HG03039 (cell line): ENCODE data around the gene SLC35F3.
A peak's percentile ranks its signal among the peaks of the same experiment; 100 is the strongest.
"Not testable (repeated sequence)": the region's sequence is repeated elsewhere in the genome, so short reads cannot be mapped to it uniquely, and the experiment has no call there.

Experiments
- ATAC-seq: cut with Tn5 transposase; IDR thresholded peaks from one replicate; pipeline ENCODE4 v1.9.1; 2021; ENCODE audit warnings: mild to moderate bottlenecking, moderate library complexity; ENCODE audit not compliant: unreplicated experiment

The SLC35F3 gene

GRCh38 chr1:234336359-234336758 lies 431.9 kb downstream of the SLC35F3 start:
- ATAC-seq: no peak

GRCh38 chr1:234337233-234337632 lies 432.8 kb downstream of the SLC35F3 start:
- ATAC-seq: no peak

GRCh38 chr1:234340528-234340927 lies 436.1 kb downstream of the SLC35F3 start:
- ATAC-seq: no peak

GRCh38 chr1:234342774-234343173 lies 438.3 kb downstream of the SLC35F3 start:
- ATAC-seq: no peak

GRCh38 chr1:234345237-234345636 lies 440.8 kb downstream of the SLC35F3 start:
- ATAC-seq: no peak

- no peak for ATAC-seq
Measured at GRCh38 chr1:234348964-234349363, 444.5 kb downstream of the SLC35F3 start.

GRCh38 chr1:234355782-234356510 lies 451.5 kb downstream of the SLC35F3 start:
- no peak for ATAC-seq

- not testable (repeated sequence) for ATAC-seq
Measured at GRCh38 chr1:234356615-234357269, 452.3 kb downstream of the SLC35F3 start.

- ATAC-seq: no peak
Measured at GRCh38 chr1:234357831-234358230, 453.4 kb downstream of the SLC35F3 start.

- no peak for ATAC-seq
Measured at GRCh38 chr1:234361102-234361603, 456.7 kb downstream of the SLC35F3 start.

GRCh38 chr1:234362558-234362957 lies 458.1 kb downstream of the SLC35F3 start:
- no peak for ATAC-seq

GRCh38 chr1:234368320-234369032 lies 464.0 kb downstream of the SLC35F3 start:
- no peak for ATAC-seq

GRCh38 chr1:234369033-234369430 lies 464.6 kb downstream of the SLC35F3 start:
- no peak for ATAC-seq

- ATAC-seq: no peak
Measured at GRCh38 chr1:234369784-234370183, 465.3 kb downstream of the SLC35F3 start.

- ATAC-seq: no peak
Measured at GRCh38 chr1:234371414-234371813, 466.9 kb downstream of the SLC35F3 start.

- no peak for ATAC-seq
Measured at GRCh38 chr1:234372011-234372757, 467.7 kb downstream of the SLC35F3 start.

- ATAC-seq: peak; percentile 92
Measured at GRCh38 chr1:234373064-234373958, 468.8 kb downstream of the SLC35F3 start, which contains the start of gene COA6. TSS of gene COA6 (plus strand) at chr1:234373456. CDS start at chr1:234373467, 11 bp downstream.

GRCh38 chr1:234373959-234374254 lies 469.4 kb downstream of the SLC35F3 start:
- ATAC-seq: no peak
